Lower leg skin (tissue), 3 donors: ENCODE measurements around the gene TMOD2.

Experiments
- CTCF ChIP-seq, 3 donors: fragments of 450-650 bp; IDR thresholded peaks; one replicate each; pipeline ENCODE4 v1.5.1; 2016; ENCODE audit warnings: antibody characterized with exemption in 3 of 3, mild to moderate bottlenecking in 3 of 3, moderate library complexity in 2 of 3
- POLR2A ChIP-seq, 2 donors: fragments of 450-650 bp; IDR thresholded peaks; one replicate each; pipeline ENCODE4 v1.6.1; 2016 to 2017; ENCODE audit warnings: antibody characterized with exemption in 2 of 2, mild to moderate bottlenecking in 1 of 2, moderate library complexity in 1 of 2

- no peak for TF ChIP-seq CTCF (IDR thresholded peaks at IDR 0.05)
- TF ChIP-seq POLR2A (IDR thresholded peaks at IDR 0.05), result no peak
Measured at GRCh38 chr15:51828621-51829375, 77.4 kb downstream of the TMOD2 start.
